ENCODE data around the gene TBC1D5.

The TBC1D5 gene

GRCh38 chr3:17386432-17386831 lies 356.0 kb downstream of the TBC1D5 start:
- no peak overlapping the region for H3K27ac ChIP-seq (ENCODE audit: low read depth in 2 of 2, low read length in 2 of 2)
- H3K36me3 ChIP-seq (ENCODE audit: control insufficient read depth in 2 of 2, insufficient read depth in 2 of 2, low read length in 2 of 2) = peaks cover 4 to 7% of the 10 kb centered on the region in 2 donors
- H3K27me3 ChIP-seq (ENCODE audit: control insufficient read depth in 2 of 2, insufficient read depth in 2 of 2, low read length in 2 of 2) = no peaks in the 10 kb centered on the region

GRCh38 chr3:17384567-17385296 lies 357.7 kb downstream of the TBC1D5 start:
- H3K4me1 ChIP-seq (ENCODE audit: control insufficient read depth in 2 of 2, insufficient read depth in 2 of 2, low read length in 2 of 2) = no peaks in the 10 kb centered on the region
- H3K36me3 ChIP-seq (ENCODE audit: control insufficient read depth in 2 of 2, insufficient read depth in 2 of 2, low read length in 2 of 2) = peaks cover 4 to 7% of the 10 kb centered on the region in 2 donors
- no peak overlapping the region for H3K9ac ChIP-seq (ENCODE audit: low read depth in 1 of 2, low read length in 2 of 2)
- no peaks in the 10 kb centered on the region for H3K9me3 ChIP-seq (ENCODE audit: control insufficient read depth in 2 of 2, low read length in 2 of 2)
- no peak overlapping the region for H3K4me3 ChIP-seq (ENCODE audit: low read length in 2 of 2)
- no peak overlapping the region for H3K27ac ChIP-seq (ENCODE audit: low read depth in 2 of 2, low read length in 2 of 2)
- no peaks in the 10 kb centered on the region for H3K27me3 ChIP-seq (ENCODE audit: control insufficient read depth in 2 of 2, insufficient read depth in 2 of 2, low read length in 2 of 2)

More at GRCh38 chr3:17386432-17386831, 356.0 kb downstream of the TBC1D5 start:
- no peaks in the 10 kb centered on the region for H3K4me1 ChIP-seq (ENCODE audit: control insufficient read depth in 2 of 2, insufficient read depth in 2 of 2, low read length in 2 of 2)
- H3K9me3 ChIP-seq (ENCODE audit: control insufficient read depth in 2 of 2, low read length in 2 of 2) = no peaks in the 10 kb centered on the region
- H3K4me3 ChIP-seq (ENCODE audit: low read length in 2 of 2) = no peak overlapping the region
- H3K9ac ChIP-seq (ENCODE audit: low read depth in 1 of 2, low read length in 2 of 2) = no peak overlapping the region

GRCh38 chr3:17373304-17373703 lies 369.1 kb downstream of the TBC1D5 start:
- H3K27ac ChIP-seq (ENCODE audit: low read depth in 2 of 2, low read length in 2 of 2) = no peak overlapping the region
- no peaks in the 10 kb centered on the region for H3K36me3 ChIP-seq (ENCODE audit: control insufficient read depth in 2 of 2, insufficient read depth in 2 of 2, low read length in 2 of 2)
- H3K9ac ChIP-seq (ENCODE audit: low read depth in 1 of 2, low read length in 2 of 2) = no peak overlapping the region
- no peaks in the 10 kb centered on the region for H3K4me1 ChIP-seq (ENCODE audit: control insufficient read depth in 2 of 2, insufficient read depth in 2 of 2, low read length in 2 of 2)
- H3K9me3 ChIP-seq (ENCODE audit: control insufficient read depth in 2 of 2, low read length in 2 of 2) = no peaks in the 10 kb centered on the region
- no peak overlapping the region for H3K4me3 ChIP-seq (ENCODE audit: low read length in 2 of 2)
- H3K27me3 ChIP-seq (ENCODE audit: control insufficient read depth in 2 of 2, insufficient read depth in 2 of 2, low read length in 2 of 2) = no peaks in the 10 kb centered on the region

- no peaks in the 10 kb centered on the region for H3K9me3 ChIP-seq (ENCODE audit: control insufficient read depth in 2 of 2, low read length in 2 of 2)
- H3K27me3 ChIP-seq (ENCODE audit: control insufficient read depth in 2 of 2, insufficient read depth in 2 of 2, low read length in 2 of 2) = no peaks in the 10 kb centered on the region
- H3K36me3 ChIP-seq (ENCODE audit: control insufficient read depth in 2 of 2, insufficient read depth in 2 of 2, low read length in 2 of 2) = no peaks in the 10 kb centered on the region
- no peaks in the 10 kb centered on the region for H3K4me1 ChIP-seq (ENCODE audit: control insufficient read depth in 2 of 2, insufficient read depth in 2 of 2, low read length in 2 of 2)
- H3K4me3 ChIP-seq (ENCODE audit: low read length in 2 of 2) = no peak overlapping the region
- no peak overlapping the region for H3K9ac ChIP-seq (ENCODE audit: low read depth in 1 of 2, low read length in 2 of 2)
- no peak overlapping the region for H3K27ac ChIP-seq (ENCODE audit: low read depth in 2 of 2, low read length in 2 of 2)
These were observed 369.8 kb downstream of the TBC1D5 start for GRCh38 chr3:17372362-17373210.

- no peaks in the 10 kb centered on the region for H3K27me3 ChIP-seq (ENCODE audit: control insufficient read depth in 2 of 2, insufficient read depth in 2 of 2, low read length in 2 of 2)
These were observed 372.5 kb downstream of the TBC1D5 start for GRCh38 chr3:17369973-17370372.

GRCh38 chr3:17367171-17367570 lies 375.3 kb downstream of the TBC1D5 start:
- Histone ChIP-seq H3K4me3 (ENCODE audit: low read length in 2 of 2) (no peak overlapping the region), H3K36me3 (ENCODE audit: control insufficient read depth in 2 of 2, insufficient read depth in 2 of 2, low read length in 2 of 2) (no peaks in the 10 kb centered on the region), H3K9me3 (ENCODE audit: control insufficient read depth in 2 of 2, low read length in 2 of 2) (no peaks in the 10 kb centered on the region), H3K4me1 (ENCODE audit: control insufficient read depth in 2 of 2, insufficient read depth in 2 of 2, low read length in 2 of 2) (no peaks in the 10 kb centered on the region), H3K9ac (ENCODE audit: low read depth in 1 of 2, low read length in 2 of 2) (no peak overlapping the region), H3K27ac (ENCODE audit: low read depth in 2 of 2, low read length in 2 of 2) (no peak overlapping the region), H3K27me3 (ENCODE audit: control insufficient read depth in 2 of 2, insufficient read depth in 2 of 2, low read length in 2 of 2) (no peaks in the 10 kb centered on the region)

More at GRCh38 chr3:17369973-17370372, 372.5 kb downstream of the TBC1D5 start:
- no peak overlapping the region for H3K9ac ChIP-seq (ENCODE audit: low read depth in 1 of 2, low read length in 2 of 2)
- H3K4me1 ChIP-seq (ENCODE audit: control insufficient read depth in 2 of 2, insufficient read depth in 2 of 2, low read length in 2 of 2) = no peaks in the 10 kb centered on the region
- no peaks in the 10 kb centered on the region for H3K9me3 ChIP-seq (ENCODE audit: control insufficient read depth in 2 of 2, low read length in 2 of 2)
- H3K36me3 ChIP-seq (ENCODE audit: control insufficient read depth in 2 of 2, insufficient read depth in 2 of 2, low read length in 2 of 2) = no peaks in the 10 kb centered on the region
- H3K4me3 ChIP-seq (ENCODE audit: low read length in 2 of 2) = no peak overlapping the region
- H3K27ac ChIP-seq (ENCODE audit: low read depth in 2 of 2, low read length in 2 of 2) = no peak overlapping the region

GRCh38 chr3:17360991-17361390 lies 381.4 kb downstream of the TBC1D5 start:
- Histone ChIP-seq H3K4me1 (ENCODE audit: control insufficient read depth in 2 of 2, insufficient read depth in 2 of 2, low read length in 2 of 2) (no peaks in the 10 kb centered on the region), H3K27me3 (ENCODE audit: control insufficient read depth in 2 of 2, insufficient read depth in 2 of 2, low read length in 2 of 2) (no peaks in the 10 kb centered on the region), H3K9ac (ENCODE audit: low read depth in 1 of 2, low read length in 2 of 2) (no peak overlapping the region), H3K27ac (ENCODE audit: low read depth in 2 of 2, low read length in 2 of 2) (no peak overlapping the region), H3K9me3 (ENCODE audit: control insufficient read depth in 2 of 2, low read length in 2 of 2) (no peaks in the 10 kb centered on the region), H3K36me3 (ENCODE audit: control insufficient read depth in 2 of 2, insufficient read depth in 2 of 2, low read length in 2 of 2) (no peaks in the 10 kb centered on the region), H3K4me3 (ENCODE audit: low read length in 2 of 2) (no peak overlapping the region)

GRCh38 chr3:17359911-17360310 lies 382.5 kb downstream of the TBC1D5 start:
- H3K27me3 ChIP-seq (ENCODE audit: control insufficient read depth in 2 of 2, insufficient read depth in 2 of 2, low read length in 2 of 2) = no peaks in the 10 kb centered on the region
- no peak overlapping the region for H3K4me3 ChIP-seq (ENCODE audit: low read length in 2 of 2)
- H3K36me3 ChIP-seq (ENCODE audit: control insufficient read depth in 2 of 2, insufficient read depth in 2 of 2, low read length in 2 of 2) = no peaks in the 10 kb centered on the region
- H3K27ac ChIP-seq (ENCODE audit: low read depth in 2 of 2, low read length in 2 of 2) = no peak overlapping the region
- H3K9me3 ChIP-seq (ENCODE audit: control insufficient read depth in 2 of 2, low read length in 2 of 2) = no peaks in the 10 kb centered on the region
- H3K4me1 ChIP-seq (ENCODE audit: control insufficient read depth in 2 of 2, insufficient read depth in 2 of 2, low read length in 2 of 2) = no peaks in the 10 kb centered on the region
- H3K9ac ChIP-seq (ENCODE audit: low read depth in 1 of 2, low read length in 2 of 2) = no peak overlapping the region

- H3K36me3 ChIP-seq (ENCODE audit: control insufficient read depth in 2 of 2, insufficient read depth in 2 of 2, low read length in 2 of 2) = no peaks in the 10 kb centered on the region
- no peak overlapping the region for H3K9ac ChIP-seq (ENCODE audit: low read depth in 1 of 2, low read length in 2 of 2)
- H3K9me3 ChIP-seq (ENCODE audit: control insufficient read depth in 2 of 2, low read length in 2 of 2) = no peaks in the 10 kb centered on the region
- H3K4me1 ChIP-seq (ENCODE audit: control insufficient read depth in 2 of 2, insufficient read depth in 2 of 2, low read length in 2 of 2) = no peaks in the 10 kb centered on the region
- no peaks in the 10 kb centered on the region for H3K27me3 ChIP-seq (ENCODE audit: control insufficient read depth in 2 of 2, insufficient read depth in 2 of 2, low read length in 2 of 2)
- no peak overlapping the region for H3K27ac ChIP-seq (ENCODE audit: low read depth in 2 of 2, low read length in 2 of 2)
- no peak overlapping the region for H3K4me3 ChIP-seq (ENCODE audit: low read length in 2 of 2)
These were observed 385.3 kb downstream of the TBC1D5 start for GRCh38 chr3:17357035-17357710.

GRCh38 chr3:17356585-17356984 lies 385.8 kb downstream of the TBC1D5 start:
- Histone ChIP-seq H3K9me3 (ENCODE audit: control insufficient read depth in 2 of 2, low read length in 2 of 2) (no peaks in the 10 kb centered on the region), H3K9ac (ENCODE audit: low read depth in 1 of 2, low read length in 2 of 2) (no peak overlapping the region), H3K36me3 (ENCODE audit: control insufficient read depth in 2 of 2, insufficient read depth in 2 of 2, low read length in 2 of 2) (no peaks in the 10 kb centered on the region)

More at GRCh38 chr3:17356585-17356984, 385.8 kb downstream of the TBC1D5 start:
- Histone ChIP-seq H3K4me1 (ENCODE audit: control insufficient read depth in 2 of 2, insufficient read depth in 2 of 2, low read length in 2 of 2) (no peaks in the 10 kb centered on the region), H3K27me3 (ENCODE audit: control insufficient read depth in 2 of 2, insufficient read depth in 2 of 2, low read length in 2 of 2) (no peaks in the 10 kb centered on the region), H3K27ac (ENCODE audit: low read depth in 2 of 2, low read length in 2 of 2) (no peak overlapping the region), H3K4me3 (ENCODE audit: low read length in 2 of 2) (no peak overlapping the region)

All from mucosa of rectum (tissue), 2 donors.